AG10803 (cell line): Measurements from ENCODE around the gene CWH43.
A peak's percentile ranks its signal among the peaks of the same experiment; 100 is the strongest.

Experiments used
- DNase-seq: peaks from one replicate; pipeline ENCODE4 v3.0.0; 2010; ENCODE audit warnings: low read depth
- H3K4me3 ChIP-seq: 2 replicates; pipeline ENCODE4 v1.5.1; 2011; ENCODE audit warnings: mild to moderate bottlenecking, low read length, control low read depth
- CTCF ChIP-seq: conservative IDR thresholded peaks from 2 replicates; pipeline ENCODE4 v1.5.1; 2011; ENCODE audit warnings: mild to moderate bottlenecking, low read length, control low read depth, inconsistent platforms

Gene CWH43

GRCh38 chr4:48991357-48991756, 5.3 kb downstream of the CWH43 start:
- no peak for TF ChIP-seq CTCF
- H3K4me3 ChIP-seq = no peak overlapping the region
- DNase-seq = no peak

GRCh38 chr4:48997962-48998361, 11.9 kb downstream of the CWH43 start:
- H3K4me3 ChIP-seq = no peak overlapping the region
- TF ChIP-seq CTCF = no peak

GRCh38 chr4:48998440-48998839, 12.4 kb downstream of the CWH43 start:
- TF ChIP-seq CTCF = no peak
- no peak overlapping the region for H3K4me3 ChIP-seq
- DNase-seq = no peak

More at GRCh38 chr4:48997962-48998361, 11.9 kb downstream of the CWH43 start:
- no peak for DNase-seq

GRCh38 chr4:49000806-49001205, 14.7 kb downstream of the CWH43 start:
- no peak for TF ChIP-seq CTCF
- DNase-seq = no peak
- no peak overlapping the region for H3K4me3 ChIP-seq

- DNase-seq = no peak
- TF ChIP-seq CTCF = no peak
- H3K4me3 ChIP-seq = no peak overlapping the region
Observed at GRCh38 chr4:49002931-49003330, 16.9 kb downstream of the CWH43 start.

GRCh38 chr4:49018718-49019295, 32.7 kb downstream of the CWH43 start:
- DNase-seq = no peak
- no peak for TF ChIP-seq CTCF
- H3K4me3 ChIP-seq = no peak overlapping the region

- H3K4me3 ChIP-seq = no peak overlapping the region
- peak; percentile 11 for DNase-seq
- peak; percentile 61 for TF ChIP-seq CTCF
Observed at GRCh38 chr4:49032440-49033161, 46.5 kb downstream of the CWH43 start.
